Measurements from ENCODE around the gene NFX1.
"Not testable (repeated sequence)": the region's sequence is repeated elsewhere in the genome, so short reads cannot be mapped to it uniquely, and the experiment has no call there.

Gene NFX1

DNA sequence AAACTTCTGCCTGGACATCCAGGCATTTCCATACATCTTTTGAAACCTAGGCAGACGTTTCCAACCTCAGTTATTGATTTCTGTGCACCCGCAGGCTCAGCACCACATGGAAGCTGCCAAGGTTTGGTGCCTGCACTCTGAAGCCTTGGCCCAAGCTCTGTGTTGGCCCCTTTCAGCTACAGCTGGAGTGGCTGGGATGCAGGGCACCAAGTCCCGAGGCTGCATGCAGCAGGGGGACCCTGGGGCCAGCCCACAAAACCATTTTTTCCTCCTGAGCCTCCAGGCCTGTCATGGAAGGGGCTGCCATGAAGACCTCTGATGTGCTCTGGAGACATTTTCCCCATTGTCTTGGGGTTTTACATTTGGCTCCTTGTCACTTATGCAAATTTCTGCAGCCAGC lies 49.9 kb downstream of the NFX1 start:
- Mint-ChIP-seq H3K9me3 (peaks cover 27% of the 10 kb centered on the region), H3K4me3 (no peak overlapping the region), H3K27ac (no peak overlapping the region), H3K27me3 (ENCODE audit: low read depth) (no peaks in the 10 kb centered on the region), H3K36me3 (ENCODE audit: low read depth) (peaks cover 64% of the 10 kb centered on the region), H3K4me1 (ENCODE audit: low read depth) (peaks cover 2% of the 10 kb centered on the region)
- DNase-seq (ENCODE audit: low spot score): no peak

DNA sequence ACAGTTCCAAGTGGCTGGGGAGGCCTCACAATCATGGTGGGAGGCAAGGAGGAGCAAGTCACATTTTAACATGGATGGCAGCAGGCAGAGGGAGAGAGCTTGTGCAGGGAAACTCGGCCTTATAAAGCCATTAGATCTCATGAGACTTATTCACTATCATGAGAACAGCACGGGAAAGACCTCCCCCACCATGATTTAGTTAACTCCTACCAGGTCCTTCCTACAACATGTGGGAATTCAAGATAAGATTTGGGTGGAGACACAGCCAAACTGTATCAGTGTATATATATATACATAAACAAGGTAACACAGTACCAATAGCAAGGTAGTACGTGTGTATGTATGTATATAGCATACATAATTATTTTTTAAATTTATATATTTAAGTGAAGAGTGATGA lies 50.9 kb downstream of the NFX1 start:
- peaks cover 27% of the 10 kb centered on the region for H3K9me3 Mint-ChIP-seq
- H3K4me3 Mint-ChIP-seq: no peak overlapping the region
- H3K4me1 Mint-ChIP-seq (ENCODE audit: low read depth): peaks cover 2% of the 10 kb centered on the region
- no peak overlapping the region for H3K27ac Mint-ChIP-seq
- no peaks in the 10 kb centered on the region for H3K27me3 Mint-ChIP-seq (ENCODE audit: low read depth)
- DNase-seq (ENCODE audit: low spot score): no peak
- H3K36me3 Mint-ChIP-seq (ENCODE audit: low read depth): peaks cover 64% of the 10 kb centered on the region

DNA sequence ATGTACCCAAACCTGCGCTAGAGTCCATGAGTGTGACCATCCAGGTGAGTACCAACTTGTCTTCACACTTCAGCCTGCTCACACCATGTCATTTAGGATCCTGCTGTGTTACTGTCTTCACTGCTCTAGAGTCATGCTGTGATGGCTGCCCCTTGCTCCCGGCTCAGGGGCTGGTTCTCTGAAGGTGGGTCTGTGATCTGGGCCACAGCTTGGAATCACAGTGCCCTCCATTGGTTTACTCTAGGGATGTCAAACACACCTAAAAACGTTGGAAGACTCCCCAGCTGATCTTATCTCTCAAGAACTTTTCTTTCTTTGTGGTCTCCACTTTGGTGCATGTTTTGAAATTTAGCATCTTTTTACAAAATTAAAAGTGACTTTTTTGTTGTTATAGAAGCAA lies 53.8 kb downstream of the NFX1 start:
- no peaks in the 10 kb centered on the region for H3K27me3 Mint-ChIP-seq (ENCODE audit: low read depth)
- no peak overlapping the region for H3K4me3 Mint-ChIP-seq
- H3K4me1 Mint-ChIP-seq (ENCODE audit: low read depth): peaks cover under 1% of the 10 kb centered on the region
- peaks cover 20% of the 10 kb centered on the region for H3K9me3 Mint-ChIP-seq
- H3K36me3 Mint-ChIP-seq (ENCODE audit: low read depth): peaks cover 70% of the 10 kb centered on the region
- H3K27ac Mint-ChIP-seq: no peak overlapping the region
- no peak for DNase-seq (ENCODE audit: low spot score)

DNA sequence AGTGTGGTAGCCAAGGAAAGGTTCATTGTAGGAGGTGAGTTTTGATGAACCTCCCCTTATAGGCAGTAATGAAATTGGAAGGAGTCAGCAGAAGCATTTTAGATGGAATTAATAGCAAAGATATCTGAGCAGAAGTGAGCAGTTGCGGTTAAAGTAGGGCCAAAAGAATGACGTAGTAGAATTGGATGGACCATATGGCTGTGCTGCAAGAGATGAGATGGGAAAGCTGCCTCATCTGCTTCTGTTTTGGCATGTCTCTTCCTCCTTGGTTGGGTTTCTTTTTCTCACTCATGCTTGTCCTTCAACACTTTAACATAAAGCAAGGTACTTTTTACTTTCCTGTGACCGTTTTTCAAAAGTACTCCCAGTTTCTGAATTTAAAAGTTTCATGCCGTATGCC lies 56.2 kb downstream of the NFX1 start:
- H3K9me3 Mint-ChIP-seq: no peaks in the 10 kb centered on the region
- no peak overlapping the region for H3K4me3 Mint-ChIP-seq
- no peaks in the 10 kb centered on the region for H3K4me1 Mint-ChIP-seq (ENCODE audit: low read depth)
- no peaks in the 10 kb centered on the region for H3K27me3 Mint-ChIP-seq (ENCODE audit: low read depth)
- H3K27ac Mint-ChIP-seq: no peak overlapping the region
- DNase-seq (ENCODE audit: low spot score): no peak
- peaks cover 57% of the 10 kb centered on the region for H3K36me3 Mint-ChIP-seq (ENCODE audit: low read depth)

DNA sequence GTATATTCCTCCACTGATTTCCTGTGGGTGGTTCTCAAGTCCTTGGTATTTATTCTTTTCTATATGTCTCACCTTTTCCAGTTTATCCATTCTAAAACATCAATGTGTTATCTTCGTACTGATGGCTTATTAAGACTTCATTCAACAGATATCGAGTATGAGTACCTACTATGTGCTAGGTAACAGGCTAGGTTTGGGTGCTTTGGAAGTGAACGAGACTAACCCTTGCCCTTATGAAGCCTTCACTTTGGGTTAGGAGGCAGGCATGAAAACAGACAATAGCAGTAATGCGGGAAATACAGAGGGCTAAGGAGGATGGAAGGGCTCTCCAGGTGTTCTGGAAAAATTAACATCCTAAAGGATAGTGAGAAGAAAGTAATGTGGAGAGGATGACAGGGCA lies 58.7 kb downstream of the NFX1 start:
- Mint-ChIP-seq H3K36me3 (ENCODE audit: low read depth) (peaks cover 57% of the 10 kb centered on the region), H3K4me3 (no peak overlapping the region), H3K27me3 (ENCODE audit: low read depth) (no peaks in the 10 kb centered on the region), H3K27ac (no peak overlapping the region), H3K9me3 (no peaks in the 10 kb centered on the region), H3K4me1 (ENCODE audit: low read depth) (no peaks in the 10 kb centered on the region)
- DNase-seq (ENCODE audit: low spot score): no peak

GRCh38 chr9:33349743-33350142 lies 59.4 kb downstream of the NFX1 start:
- no peaks in the 10 kb centered on the region for H3K9me3 Mint-ChIP-seq
- H3K27me3 Mint-ChIP-seq (ENCODE audit: low read depth): no peaks in the 10 kb centered on the region
- H3K36me3 Mint-ChIP-seq (ENCODE audit: low read depth): peaks cover 61% of the 10 kb centered on the region
- no peak for DNase-seq (ENCODE audit: low spot score)
- no peak overlapping the region for H3K4me3 Mint-ChIP-seq
- peaks cover 2% of the 10 kb centered on the region for H3K4me1 Mint-ChIP-seq (ENCODE audit: low read depth)
- H3K27ac Mint-ChIP-seq: no peak overlapping the region

GRCh38 chr9:33350310-33350709 lies 60.0 kb downstream of the NFX1 start:
- Mint-ChIP-seq H3K27ac (no peak overlapping the region), H3K4me3 (no peak overlapping the region), H3K9me3 (no peaks in the 10 kb centered on the region), H3K27me3 (ENCODE audit: low read depth) (no peaks in the 10 kb centered on the region), H3K36me3 (ENCODE audit: low read depth) (peaks cover 61% of the 10 kb centered on the region), H3K4me1 (ENCODE audit: low read depth) (peaks cover 6% of the 10 kb centered on the region)
- no peak for DNase-seq (ENCODE audit: low spot score)

DNA sequence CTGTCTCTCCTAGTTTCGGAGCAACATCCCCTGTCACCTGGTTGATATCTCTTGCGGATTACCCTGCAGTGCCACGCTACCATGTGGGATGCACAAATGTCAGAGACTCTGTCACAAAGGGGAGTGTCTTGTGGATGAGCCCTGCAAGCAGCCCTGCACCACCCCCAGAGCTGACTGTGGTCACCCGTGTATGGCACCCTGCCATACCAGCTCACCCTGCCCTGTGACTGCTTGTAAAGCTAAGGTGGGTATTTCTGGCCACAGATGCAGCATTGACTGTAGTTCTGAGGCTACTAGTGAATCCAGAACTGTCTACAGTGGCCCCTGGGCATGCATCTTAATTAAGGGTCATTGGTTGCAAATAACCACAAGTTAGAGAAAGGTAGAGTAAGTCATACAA lies 61.2 kb downstream of the NFX1 start:
- Mint-ChIP-seq H3K27ac (no peak overlapping the region), H3K9me3 (no peaks in the 10 kb centered on the region), H3K4me3 (no peak overlapping the region), H3K27me3 (ENCODE audit: low read depth) (no peaks in the 10 kb centered on the region), H3K4me1 (ENCODE audit: low read depth) (peaks cover 7% of the 10 kb centered on the region), H3K36me3 (ENCODE audit: low read depth) (peaks cover 63% of the 10 kb centered on the region)
- no peak for DNase-seq (ENCODE audit: low spot score)

- Mint-ChIP-seq H3K36me3 (ENCODE audit: low read depth) (peaks cover 44% of the 10 kb centered on the region), H3K27ac (peak overlapping the region; percentile 16), H3K27me3 (ENCODE audit: low read depth) (no peaks in the 10 kb centered on the region), H3K4me1 (ENCODE audit: low read depth) (peaks cover 7% of the 10 kb centered on the region), H3K4me3 (no peak overlapping the region), H3K9me3 (no peaks in the 10 kb centered on the region)
- no peak for DNase-seq (ENCODE audit: low spot score)
Observed at GRCh38 chr9:33354651-33355211, 64.4 kb downstream of the NFX1 start.

- Mint-ChIP-seq H3K4me1 (ENCODE audit: low read depth) (peaks cover 7% of the 10 kb centered on the region), H3K36me3 (ENCODE audit: low read depth) (peaks cover 44% of the 10 kb centered on the region), H3K9me3 (no peaks in the 10 kb centered on the region), H3K27me3 (ENCODE audit: low read depth) (no peaks in the 10 kb centered on the region), H3K4me3 (no peak overlapping the region), H3K27ac (no peak overlapping the region)
- no peak for DNase-seq (ENCODE audit: low spot score)
Observed at GRCh38 chr9:33355933-33356332, 65.6 kb downstream of the NFX1 start.

GRCh38 chr9:33358641-33359040 lies 68.3 kb downstream of the NFX1 start:
- not testable (repeated sequence) for DNase-seq (ENCODE audit: low spot score); H3K27ac Mint-ChIP-seq; H3K4me3 Mint-ChIP-seq; H3K4me1 Mint-ChIP-seq (ENCODE audit: low read depth); H3K27me3 Mint-ChIP-seq (ENCODE audit: low read depth); H3K9me3 Mint-ChIP-seq
- peaks cover 38% of the 10 kb centered on the region for H3K36me3 Mint-ChIP-seq (ENCODE audit: low read depth)

- H3K4me3 Mint-ChIP-seq: no peak overlapping the region
- peaks cover 18% of the 10 kb centered on the region for H3K36me3 Mint-ChIP-seq (ENCODE audit: low read depth)
- no peak for DNase-seq (ENCODE audit: low spot score)
- H3K27me3 Mint-ChIP-seq (ENCODE audit: low read depth): no peaks in the 10 kb centered on the region
- no peak overlapping the region for H3K27ac Mint-ChIP-seq
- no peaks in the 10 kb centered on the region for H3K4me1 Mint-ChIP-seq (ENCODE audit: low read depth)
- no peaks in the 10 kb centered on the region for H3K9me3 Mint-ChIP-seq
Observed at GRCh38 chr9:33364127-33364526, 73.8 kb downstream of the NFX1 start.

GRCh38 chr9:33364814-33365213 lies 74.5 kb downstream of the NFX1 start:
- H3K27me3 Mint-ChIP-seq (ENCODE audit: low read depth); H3K4me3 Mint-ChIP-seq; H3K27ac Mint-ChIP-seq; H3K4me1 Mint-ChIP-seq (ENCODE audit: low read depth); H3K9me3 Mint-ChIP-seq; DNase-seq (ENCODE audit: low spot score): not testable (repeated sequence)
- peaks cover 18% of the 10 kb centered on the region for H3K36me3 Mint-ChIP-seq (ENCODE audit: low read depth)

- Mint-ChIP-seq H3K27ac (no peak overlapping the region), H3K9me3 (no peaks in the 10 kb centered on the region), H3K27me3 (ENCODE audit: low read depth) (no peaks in the 10 kb centered on the region), H3K36me3 (ENCODE audit: low read depth) (peaks cover 29% of the 10 kb centered on the region), H3K4me3 (no peak overlapping the region), H3K4me1 (ENCODE audit: low read depth) (no peaks in the 10 kb centered on the region)
- DNase-seq (ENCODE audit: low spot score): no peak
Observed at GRCh38 chr9:33366979-33367480, 76.7 kb downstream of the NFX1 start.

- no peak overlapping the region for H3K4me3 Mint-ChIP-seq
- H3K27ac Mint-ChIP-seq: no peak overlapping the region
Observed at GRCh38 chr9:33372900-33373299, 82.6 kb downstream of the NFX1 start.

More at GRCh38 chr9:33372900-33373299, 82.6 kb downstream of the NFX1 start:
- DNase-seq (ENCODE audit: low spot score): no peak
- Mint-ChIP-seq H3K9me3 (no peaks in the 10 kb centered on the region), H3K27me3 (ENCODE audit: low read depth) (no peaks in the 10 kb centered on the region), H3K4me1 (ENCODE audit: low read depth) (peaks cover 6% of the 10 kb centered on the region), H3K36me3 (ENCODE audit: low read depth) (peaks cover 17% of the 10 kb centered on the region)
